Thoracic aorta (tissue), 2 donors: ENCODE data around the gene NEDD8. TPM values are rescaled to one million over a fixed set of nuclear protein-coding genes. Genes with fewer than 3 reads are reported as not detected.
A peak's percentile ranks its signal among the peaks of the same experiment; 100 is the strongest.

Source experiments
- ATAC-seq: fragments of 150-250 bp; one replicate; pipeline ENCODE4 v1.8.0; 2017; ENCODE audit warnings: low read depth; ENCODE audit not compliant: insufficient number of reproducible peaks, low FRiP score
- DNase-seq: peaks from one replicate; pipeline ENCODE4 v3.0.0-alpha.2; 2020; ENCODE audit warnings: low spot score
- H3K27ac ChIP-seq, 2 donors: fragments of 200-600 bp; sonication (generic); 1 replicate in 1 of 2; 2 replicates in 1 of 2; pipeline ENCODE4 v1.5.1; 2016; ENCODE audit warnings: mild to moderate bottlenecking in 2 of 2, moderate library complexity in 2 of 2
- H3K27me3 ChIP-seq: fragments of 200-600 bp; sonication (generic); replicated peaks from 2 replicates; pipeline ENCODE4 v1.6.0; 2016; ENCODE audit warnings: mild to moderate bottlenecking; ENCODE audit not compliant: insufficient read depth
- H3K36me3 ChIP-seq: fragments of 200-600 bp; sonication (generic); one replicate; pipeline ENCODE4 v1.5.1; 2016
- H3K4me1 ChIP-seq, 2 donors: fragments of 200-600 bp; sonication (generic); 1 replicate in 1 of 2; 2 replicates in 1 of 2; pipeline versions ENCODE4 v1.5.1 to v1.6.0; 2016; ENCODE audit warnings: low read depth in 2 of 2, mild to moderate bottlenecking in 1 of 2; ENCODE audit not compliant: control insufficient read depth in 1 of 2
- H3K4me3 ChIP-seq: fragments of 200-600 bp; sonication (generic); 2 replicates; pipeline ENCODE4 v1.5.1; 2016; ENCODE audit warnings: mild to moderate bottlenecking
- H3K9me3 ChIP-seq: fragments of 200-600 bp; sonication (generic); 2 replicates; pipeline ENCODE4 v1.5.1; 2016
- CTCF ChIP-seq: fragments of 200-600 bp; sonication (generic); IDR thresholded peaks from one replicate; pipeline ENCODE4 v1.5.1; 2019; ENCODE audit warnings: antibody characterized with exemption
- total RNA-seq, 2 donors: library from RNA; depleted of rRNA; stranded (reverse); fragments of >200 nt; gene quantifications; one replicate each; pipeline versions ENCODE4 v1.1.0 to v1.2.3, GENCODE V29; 2016

Gene NEDD8
- total RNA-seq, 2 donors from 2014 or later = 76.0 to 91.4 TPM

- H3K4me3 ChIP-seq = no peak overlapping the region
- H3K4me1 ChIP-seq = peaks cover 27 to 54% of the 10 kb centered on the region in 2 donors
- no peaks in the 10 kb centered on the region for H3K9me3 ChIP-seq
- ATAC-seq (no peak), DNase-seq (no peak)
- peaks cover 46% of the 10 kb centered on the region for H3K36me3 ChIP-seq
- H3K27ac ChIP-seq = no peak overlapping the region
- H3K27me3 ChIP-seq = no peaks in the 10 kb centered on the region
- TF ChIP-seq CTCF = no peak
Measured at GRCh38 chr14:24237463-24237955, 5.3 kb upstream of the NEDD8 start.

DNA sequence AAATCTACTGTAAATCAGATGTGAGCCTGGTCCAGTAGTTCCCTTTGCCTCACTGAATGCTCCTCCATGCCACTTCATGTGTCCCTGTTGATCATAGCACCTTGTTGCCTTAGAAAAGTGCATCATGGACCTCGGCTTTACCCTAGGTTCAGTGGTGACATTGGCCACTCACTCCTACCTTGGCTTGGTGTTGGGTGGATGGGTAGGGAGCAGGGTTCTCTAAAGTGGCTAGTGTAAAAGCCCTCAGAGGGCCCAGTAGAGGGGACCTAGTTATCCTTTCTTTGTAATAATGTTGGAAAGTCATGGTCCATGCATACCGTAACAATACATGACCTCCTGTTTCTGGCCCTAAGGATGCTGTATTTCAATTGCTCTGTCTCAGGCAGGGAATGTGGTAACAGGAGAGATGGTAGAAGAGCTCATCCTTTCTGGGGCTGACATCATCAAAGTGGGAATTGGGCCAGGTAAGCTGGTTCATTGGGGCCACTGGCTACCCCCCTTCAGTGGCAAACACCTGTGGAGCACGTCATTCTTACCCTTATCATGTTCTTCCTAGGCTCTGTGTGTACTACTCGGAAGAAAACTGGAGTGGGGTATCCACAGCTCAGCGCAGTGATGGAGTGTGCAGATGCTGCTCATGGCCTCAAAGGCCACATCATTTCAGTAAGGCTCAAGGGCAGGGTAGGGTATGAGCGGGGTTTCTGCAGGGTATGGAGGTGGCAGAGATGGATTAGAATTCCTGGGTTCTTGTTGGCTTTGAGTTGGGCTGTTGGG lies 4.7 kb upstream of the NEDD8 start:
- no peaks in the 10 kb centered on the region for H3K9me3 ChIP-seq
- no peak overlapping the region for H3K4me3 ChIP-seq
- H3K4me1 ChIP-seq = peaks cover 27 to 54% of the 10 kb centered on the region in 2 donors
- H3K36me3 ChIP-seq = peaks cover 46% of the 10 kb centered on the region
- DNase-seq = no peak
- no peak for TF ChIP-seq CTCF
- H3K27ac ChIP-seq = no peak overlapping the region
- no peaks in the 10 kb centered on the region for H3K27me3 ChIP-seq
- ATAC-seq = no peak

DNA sequence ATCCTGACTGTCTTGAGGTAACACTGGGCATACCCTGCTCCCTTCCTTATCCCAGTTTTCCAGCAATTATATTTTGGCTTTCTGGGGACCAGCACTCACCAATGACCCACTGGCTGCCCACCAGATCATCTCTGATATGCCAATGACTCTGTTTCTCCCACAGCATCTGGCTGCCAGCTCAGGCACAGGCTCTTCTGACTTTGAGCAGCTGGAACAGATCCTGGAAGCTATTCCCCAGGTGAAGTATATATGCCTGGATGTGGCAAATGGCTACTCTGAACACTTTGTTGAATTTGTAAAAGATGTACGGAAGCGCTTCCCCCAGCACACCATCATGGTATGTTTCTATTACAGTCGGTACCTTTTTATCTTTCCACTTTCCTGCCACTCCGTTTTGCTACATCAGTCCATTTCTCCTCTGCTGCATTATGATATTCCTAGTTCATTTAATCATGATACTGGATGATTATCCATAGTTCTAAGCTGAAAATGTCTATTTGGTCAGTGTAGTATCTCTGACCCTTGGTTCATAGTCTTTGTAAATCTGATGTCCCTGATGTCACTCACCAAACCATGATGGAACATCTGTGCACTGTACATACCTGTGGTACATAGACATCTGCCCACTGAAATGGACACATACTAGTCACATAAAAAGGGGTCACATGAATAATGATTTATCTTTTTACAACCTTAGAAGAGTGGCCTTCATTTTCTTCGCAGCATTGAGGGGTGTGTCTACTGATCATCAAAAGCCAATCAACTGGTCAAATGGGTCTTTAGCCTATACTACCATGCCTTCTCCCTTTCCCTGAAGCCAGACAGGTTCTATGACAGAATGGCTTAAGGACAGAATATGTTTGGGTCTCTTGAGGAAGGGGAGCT lies 3.9 kb upstream of the NEDD8 start:
- Histone ChIP-seq H3K27ac (no peak overlapping the region), H3K4me1 (peaks cover 25 to 55% of the 10 kb centered on the region in 2 donors), H3K27me3 (no peaks in the 10 kb centered on the region), H3K36me3 (peaks cover 46% of the 10 kb centered on the region), H3K4me3 (no peak overlapping the region), H3K9me3 (no peaks in the 10 kb centered on the region)
- ATAC-seq = no peak
- no peak for DNase-seq
- TF ChIP-seq CTCF = no peak

DNA sequence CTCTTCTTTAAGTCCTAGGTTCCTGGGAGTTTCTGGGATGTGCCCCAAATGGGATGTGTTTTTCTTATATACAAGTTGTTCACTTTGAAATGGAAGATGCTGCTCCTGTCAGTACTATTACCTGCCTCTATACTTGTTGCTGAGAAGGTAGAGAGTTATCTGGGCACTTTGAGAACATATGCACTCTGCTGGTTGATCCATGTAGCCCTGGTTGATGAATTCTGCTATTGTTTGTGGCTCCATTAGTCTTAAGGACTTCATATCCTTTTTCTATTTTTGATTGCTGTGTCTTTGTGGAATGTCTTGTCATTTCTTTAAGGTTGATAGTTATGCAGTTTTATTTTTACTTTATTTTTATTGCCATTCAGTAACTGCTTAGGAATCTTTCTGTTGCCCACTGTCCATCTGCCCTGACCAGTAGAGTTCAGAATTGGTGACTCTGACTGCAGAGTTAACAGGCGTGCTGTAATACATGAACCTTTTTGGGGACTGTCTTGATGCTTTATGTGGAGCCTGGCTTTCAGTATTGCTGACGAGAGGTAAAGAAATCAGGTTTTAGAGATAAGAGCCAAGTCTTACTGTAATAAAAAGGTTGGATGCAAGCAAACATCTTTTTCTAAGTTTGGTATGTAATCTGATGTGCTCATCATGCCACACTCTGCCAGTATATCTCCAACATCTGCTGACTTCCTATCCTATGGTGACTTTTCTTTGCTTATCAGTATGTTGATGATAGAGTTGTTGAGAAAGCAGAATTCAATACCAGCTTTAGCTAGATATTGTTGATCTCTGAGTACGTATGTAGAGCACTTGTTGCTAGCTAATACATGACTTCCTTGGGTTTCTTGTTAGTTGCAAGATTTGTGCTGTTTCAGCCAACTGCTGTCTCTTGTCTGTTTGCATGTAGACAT lies 2.2 kb upstream of the NEDD8 start:
- DNase-seq = no peak
- peaks cover 35% of the 10 kb centered on the region for H3K36me3 ChIP-seq
- H3K4me1 ChIP-seq = peaks cover 12 to 43% of the 10 kb centered on the region in 2 donors
- H3K4me3 ChIP-seq = no peak overlapping the region
- TF ChIP-seq CTCF = no peak
- ATAC-seq = no peak
- peak overlapping the region in 1 of 2 donors; percentile 81 for H3K27ac ChIP-seq
- H3K9me3 ChIP-seq = no peaks in the 10 kb centered on the region
- H3K27me3 ChIP-seq = no peaks in the 10 kb centered on the region
